HG03571 (cell line): ENCODE data around the gene ZNF385A.
"Not testable (repeated sequence)": the region's sequence is repeated elsewhere in the genome, so short reads cannot be mapped to it uniquely, and the experiment has no call there.

Experiments
- ATAC-seq: cut with Tn5 transposase; IDR thresholded peaks from one replicate; pipeline ENCODE4 v1.9.1; 2021; ENCODE audit not compliant: unreplicated experiment

ZNF385A gene

GRCh38 chr12:54330442-54330841 lies 54.1 kb downstream of the ZNF385A start:
- ATAC-seq = no peak

DNA sequence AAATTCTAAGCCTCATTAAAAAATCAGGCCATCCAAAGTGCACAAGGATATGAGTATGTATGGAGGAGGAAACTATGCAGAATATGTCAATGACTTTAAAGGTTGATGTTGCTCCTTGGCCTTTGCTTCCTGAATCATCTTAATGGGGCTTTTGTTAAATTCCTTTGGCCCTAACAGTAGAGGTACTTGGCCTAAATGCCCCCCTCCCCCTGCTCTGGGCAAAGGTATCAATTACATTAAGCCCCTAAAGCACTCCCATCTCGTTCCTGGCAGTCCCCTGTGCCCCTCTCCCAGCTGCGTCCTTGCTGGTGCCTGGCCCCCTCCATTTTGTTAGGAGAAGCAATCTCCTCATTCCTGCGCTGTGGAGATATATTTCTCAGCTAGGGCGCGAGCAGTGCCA lies 54.8 kb downstream of the ZNF385A start:
- ATAC-seq = no peak

GRCh38 chr12:54328595-54329337 lies 55.8 kb downstream of the ZNF385A start:
- no peak for ATAC-seq

GRCh38 chr12:54325442-54326109 lies 59.0 kb downstream of the ZNF385A start:
- ATAC-seq = not testable (repeated sequence)

DNA sequence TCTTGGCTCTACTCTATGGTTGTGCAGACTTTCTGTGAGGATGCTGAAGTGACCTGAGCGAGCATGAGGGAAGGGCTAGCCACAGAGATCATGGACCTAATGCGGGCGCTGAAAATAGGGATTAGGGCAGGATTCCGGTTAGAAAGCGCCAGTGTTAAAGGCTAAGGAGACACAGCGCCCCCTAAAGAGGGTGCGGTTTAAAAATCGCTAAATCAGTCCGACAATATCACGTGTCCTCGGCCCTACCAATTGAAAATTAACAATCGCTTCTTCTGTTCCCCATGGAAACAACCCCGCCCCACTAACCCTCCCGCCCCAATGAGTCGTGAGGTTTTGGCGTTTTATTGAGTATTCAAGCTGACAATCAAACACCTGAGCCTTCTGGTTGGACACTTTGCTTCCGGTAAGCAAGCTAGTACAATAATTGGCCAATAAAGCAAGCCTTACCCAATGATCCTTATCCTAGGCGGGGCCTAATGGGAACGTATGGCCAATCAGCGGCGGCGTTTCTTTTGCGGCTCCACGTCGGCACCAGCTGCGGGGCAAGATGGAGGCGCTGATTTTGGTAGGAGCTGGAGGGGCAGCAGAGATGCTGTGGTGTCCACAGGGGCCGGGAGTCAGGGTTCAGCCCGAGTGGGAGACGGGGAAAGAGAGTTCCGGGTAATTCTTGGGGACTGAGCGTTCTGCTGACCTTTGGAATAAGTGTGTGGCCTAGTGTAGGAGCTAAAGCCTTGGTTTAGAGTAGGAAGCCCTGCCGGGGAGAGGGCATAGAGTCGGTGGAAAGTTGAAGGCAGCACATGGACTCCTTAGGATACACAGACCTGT lies 59.7 kb downstream of the ZNF385A start, which contains the start of gene COPZ1:
Gene COPZ1, plus strand, starts transcription at position 515 of the 825 bp plus-strand sequence. Its CDS starts 33 bp downstream, at position 548.
- ATAC-seq = peak; percentile 99

DNA sequence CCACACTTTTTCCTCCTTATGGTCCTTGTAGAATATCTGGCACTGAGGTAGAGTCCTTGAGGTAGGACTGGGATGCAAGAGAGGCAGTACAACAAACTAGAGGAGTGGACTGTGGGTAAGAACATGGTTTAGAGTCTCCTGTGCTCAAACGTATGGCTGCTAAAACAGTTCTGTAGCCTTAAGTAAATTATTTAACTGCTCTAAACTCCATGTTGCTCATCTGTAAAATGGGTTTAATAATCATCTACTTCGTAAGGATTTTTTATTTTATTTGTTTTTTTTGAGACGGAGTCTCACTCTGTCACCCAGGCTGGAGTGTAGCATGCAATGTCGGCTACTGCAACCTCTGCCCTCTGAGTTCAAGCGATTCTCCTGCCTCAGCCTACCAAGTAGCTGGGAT lies 63.2 kb downstream of the ZNF385A start:
- ATAC-seq = no peak
